T-cell (primary cell): Measurements from ENCODE around the gene MTMR1. TPM values are rescaled to one million over a fixed set of nuclear protein-coding genes. Genes with fewer than 3 reads are reported as not detected.

Source experiments
- ATAC-seq, 4 experiments: fragments of 200-7000 bp in 3 of 4; fragments of 150-1000 bp in 1 of 4; cut with Tn5 transposase; replicated peaks in 1 of 4; 1 replicate in 3 of 4; 2 replicates in 1 of 4; pipeline ENCODE4 v1.10.0; 2021; ENCODE audit warnings: moderate library complexity in 3 of 4, mild to moderate bottlenecking in 2 of 4, moderate number of reproducible peaks in 1 of 4
- CTCF ChIA-PET, 2 donors: fragments of 300-600 bp; sonication (Branson Sonifier 250); formaldehyde crosslinking; loops; one replicate each; lab custom pipeline; 2022; ENCODE audit warnings: antibody characterized with exemption in 2 of 2; lab: Charles Lee
- POLR2A ChIA-PET, 2 donors: fragments of 300-600 bp; sonication (Branson Sonifier 250); formaldehyde crosslinking; loops; one replicate each; lab custom pipeline; 2022; ENCODE audit warnings: antibody characterized with exemption in 2 of 2; lab: Charles Lee
- DNase-seq, 35 experiments: peaks; one replicate each; pipeline versions ENCODE4 v3.0.0 to v3.0.0-alpha.2; 2013 to 2023
- H3K27ac ChIP-seq: one replicate; pipeline ENCODE4 v1.5.1; 2013; ENCODE audit warnings: low read length
- H3K27me3 ChIP-seq, 2 experiments: replicated peaks in 1 of 2; 1 replicate in 1 of 2; 2 replicates in 1 of 2; pipeline versions ENCODE4 v1.6.1 to v1.7.0; 2013; ENCODE audit warnings: low read length in 1 of 2, mixed read lengths in 1 of 2; ENCODE audit not compliant: control insufficient read depth in 2 of 2, insufficient read depth in 2 of 2; ENCODE audit errors: extremely low read depth in 1 of 2
- H3K36me3 ChIP-seq, 2 donors: 1 replicate in 1 of 2; 2 replicates in 1 of 2; pipeline versions ENCODE4 v1.6.1 to v1.7.0; 2013; ENCODE audit warnings: low read length in 1 of 2; ENCODE audit not compliant: control insufficient read depth in 2 of 2, insufficient read depth in 1 of 2; ENCODE audit errors: extremely low read depth in 1 of 2
- H3K4me1 ChIP-seq, 2 experiments: 1 replicate in 1 of 2; 2 replicates in 1 of 2; pipeline versions ENCODE4 v1.6.1 to v1.7.0; 2013; ENCODE audit warnings: low read length in 2 of 2, mixed read lengths in 1 of 2; ENCODE audit not compliant: insufficient read depth in 2 of 2, control insufficient read depth in 1 of 2; ENCODE audit errors: extremely low read depth in 1 of 2
- H3K4me3 ChIP-seq, 2 donors: 1 replicate in 1 of 2; 2 replicates in 1 of 2; pipeline versions ENCODE4 v1.5.1 to v1.7.0; 2013; ENCODE audit warnings: mild to moderate bottlenecking in 2 of 2, low read length in 1 of 2, moderate library complexity in 1 of 2; ENCODE audit not compliant: control insufficient read depth in 1 of 2; ENCODE audit errors: extremely low read depth in 1 of 2
- H3K9me3 ChIP-seq: 2 replicates; pipeline ENCODE4 v1.7.0; 2013
- H3K27ac Mint-ChIP-seq, 2 donors: one replicate each; pipeline ENCODE4 v1.8.0; 2020 to 2021; ENCODE audit warnings: mild to moderate bottlenecking in 2 of 2, mixed read lengths in 2 of 2
- H3K27me3 Mint-ChIP-seq, 2 donors: one replicate each; pipeline ENCODE4 v1.8.0; 2021 to 2022; ENCODE audit warnings: mixed read lengths in 2 of 2
- H3K36me3 Mint-ChIP-seq: one replicate; pipeline ENCODE4 v1.8.0; 2021; ENCODE audit warnings: mixed read lengths
- H3K4me1 Mint-ChIP-seq, 3 donors: one replicate each; pipeline ENCODE4 v1.8.0; 2020 to 2022; ENCODE audit warnings: mixed read lengths in 3 of 3, mild to moderate bottlenecking in 1 of 3
- H3K4me3 Mint-ChIP-seq, 3 donors: one replicate each; pipeline ENCODE4 v1.8.0; 2020 to 2022; ENCODE audit warnings: mild to moderate bottlenecking in 3 of 3, mixed read lengths in 3 of 3, moderate library complexity in 3 of 3
- H3K9me3 Mint-ChIP-seq, 3 donors: one replicate each; pipeline ENCODE4 v1.8.0; 2020 to 2022; ENCODE audit warnings: mixed read lengths in 3 of 3
- WGBS: methylation state at CpG from one replicate; pipeline ENCODE4 v1.1.5; 2013; ENCODE audit warnings: missing lambda C conversion rate; ENCODE audit not compliant: insufficient coverage; 5-methylcytosine and 5-hydroxymethylcytosine counted together
- total RNA-seq, 35 experiments: library from RNA in 6 of 35; stranded (reverse) in 6 of 35; fragments of 120-200 nt in 1 of 35; gene quantifications; one replicate each; pipeline versions ENCODE4 v1.2.1 to v1.2.4 and lab custom pipeline; 2013 to 2026

Gene MTMR1
- total RNA-seq, 5 donors from 2014 or later (not counting 1 experiment from before 2014, with no cell fraction given), result 33.8 to 58.3 (median 39.4) TPM

GRCh38 chrX:150761176-150761818, 68.1 kb downstream of the MTMR1 start:
- Mint-ChIP-seq H3K27ac (no peak overlapping the region), H3K4me1 (no peaks in the 10 kb centered on the region), H3K4me3 (no peak overlapping the region), H3K9me3 (no peaks in the 10 kb centered on the region), H3K36me3 (peaks cover 21% of the 10 kb centered on the region), H3K27me3 (peaks cover 0 to 5% of the 10 kb centered on the region in 2 donors)
- CTCF ChIA-PET, result no interaction called here
- WGBS, result no CpG with 5 or more reads among the region's 7 CpGs
- no peaks in the 10 kb centered on the region for H3K9me3 ChIP-seq
- DNase-seq (no peak), ATAC-seq (no peak)
- H3K27ac ChIP-seq, result no peak overlapping the region
- POLR2A ChIA-PET, result interaction anchor here (0.6 kb wide), 2 partner anchors 185 to 398 kb away, joined by 3 read pairs; no protein-coding TSS in a partner anchor
- peaks cover 7 to 20% of the 10 kb centered on the region in 2 donors for H3K36me3 ChIP-seq
- H3K27me3 ChIP-seq, result no peaks in the 10 kb centered on the region
- no peaks in the 10 kb centered on the region for H3K4me1 ChIP-seq
- no peak overlapping the region for H3K4me3 ChIP-seq

GRCh38 chrX:150761819-150762216, 68.6 kb downstream of the MTMR1 start:
- Histone ChIP-seq H3K9me3 (no peaks in the 10 kb centered on the region), H3K27me3 (no peaks in the 10 kb centered on the region), H3K36me3 (peaks cover 5 to 20% of the 10 kb centered on the region in 2 donors), H3K27ac (no peak overlapping the region), H3K4me3 (no peak overlapping the region), H3K4me1 (no peaks in the 10 kb centered on the region)
- Mint-ChIP-seq H3K27ac (no peak overlapping the region), H3K36me3 (peaks cover 21% of the 10 kb centered on the region), H3K9me3 (no peaks in the 10 kb centered on the region), H3K4me3 (no peak overlapping the region), H3K27me3 (peaks cover 0 to 5% of the 10 kb centered on the region in 2 donors), H3K4me1 (no peaks in the 10 kb centered on the region)
- DNase-seq (no peak), ATAC-seq (no peak)
- ChIA-PET POLR2A (no interaction called here), CTCF (no interaction called here)
- 100% methylated on average over 2 of the region's 8 CpGs for WGBS

GRCh38 chrX:150762258-150763165, 69.3 kb downstream of the MTMR1 start:
- Mint-ChIP-seq H3K27me3 (no peaks in the 10 kb centered on the region), H3K36me3 (peaks cover 14% of the 10 kb centered on the region), H3K9me3 (no peaks in the 10 kb centered on the region), H3K4me3 (no peak overlapping the region), H3K27ac (no peak overlapping the region), H3K4me1 (no peaks in the 10 kb centered on the region)
- CTCF ChIA-PET, result no interaction called here
- no peak for ATAC-seq
- H3K27me3 ChIP-seq, result no peaks in the 10 kb centered on the region
- no peak for DNase-seq
- 98% methylated on average over 7 of the region's 36 CpGs for WGBS
- H3K4me1 ChIP-seq, result no peaks in the 10 kb centered on the region
- H3K27ac ChIP-seq, result no peak overlapping the region
- no peaks in the 10 kb centered on the region for H3K9me3 ChIP-seq
- peaks cover 5 to 16% of the 10 kb centered on the region in 2 donors for H3K36me3 ChIP-seq
- no peak overlapping the region for H3K4me3 ChIP-seq
- POLR2A ChIA-PET, result no interaction called here

GRCh38 chrX:150763303-150763797, 70.2 kb downstream of the MTMR1 start:
- ChIA-PET POLR2A (no interaction called here), CTCF (no interaction called here)
- no peaks in the 10 kb centered on the region for H3K4me1 ChIP-seq
- H3K9me3 Mint-ChIP-seq, result no peaks in the 10 kb centered on the region
- H3K27me3 ChIP-seq, result no peaks in the 10 kb centered on the region
- no peak overlapping the region for H3K27ac Mint-ChIP-seq
- no peak for ATAC-seq
- H3K4me3 ChIP-seq, result no peak overlapping the region
- H3K4me1 Mint-ChIP-seq, result no peaks in the 10 kb centered on the region
- no peaks in the 10 kb centered on the region for H3K27me3 Mint-ChIP-seq
- WGBS, result 77% methylated on average over 3 of the region's 13 CpGs
- no peak overlapping the region for H3K4me3 Mint-ChIP-seq
- H3K36me3 ChIP-seq, result peaks cover 5 to 12% of the 10 kb centered on the region in 2 donors
- H3K27ac ChIP-seq, result no peak overlapping the region
- DNase-seq, result no peak
- no peaks in the 10 kb centered on the region for H3K9me3 ChIP-seq
- peaks cover 10% of the 10 kb centered on the region for H3K36me3 Mint-ChIP-seq

- Mint-ChIP-seq H3K36me3 (peaks cover 9% of the 10 kb centered on the region), H3K27ac (no peak overlapping the region), H3K9me3 (no peaks in the 10 kb centered on the region), H3K4me1 (no peaks in the 10 kb centered on the region), H3K27me3 (no peaks in the 10 kb centered on the region), H3K4me3 (no peak overlapping the region)
- ChIA-PET POLR2A (no interaction called here), CTCF (no interaction called here)
- H3K27me3 ChIP-seq, result no peaks in the 10 kb centered on the region
- no peaks in the 10 kb centered on the region for H3K4me1 ChIP-seq
- H3K27ac ChIP-seq, result no peak overlapping the region
- DNase-seq (no peak), ATAC-seq (no peak)
- peaks cover 5 to 12% of the 10 kb centered on the region in 2 donors for H3K36me3 ChIP-seq
- H3K9me3 ChIP-seq, result no peaks in the 10 kb centered on the region
- H3K4me3 ChIP-seq, result no peak overlapping the region
- 100% methylated on average over 6 of the region's 9 CpGs for WGBS
Measured at GRCh38 chrX:150763810-150764209, 70.6 kb downstream of the MTMR1 start.

- Mint-ChIP-seq H3K27ac (no peak overlapping the region), H3K27me3 (no peaks in the 10 kb centered on the region), H3K36me3 (no peaks in the 10 kb centered on the region), H3K9me3 (no peaks in the 10 kb centered on the region), H3K4me3 (no peak overlapping the region), H3K4me1 (no peaks in the 10 kb centered on the region)
- ChIA-PET POLR2A (no interaction called here), CTCF (no interaction called here)
- H3K27me3 ChIP-seq, result no peaks in the 10 kb centered on the region
- no peaks in the 10 kb centered on the region for H3K9me3 ChIP-seq
- ATAC-seq (no peak), DNase-seq (no peak)
- 94% methylated on average over 2 of the region's 9 CpGs for WGBS
- no peaks in the 10 kb centered on the region for H3K4me1 ChIP-seq
- H3K36me3 ChIP-seq, result peaks cover 0 to 6% of the 10 kb centered on the region in 2 donors
- no peak overlapping the region for H3K27ac ChIP-seq
- no peak overlapping the region for H3K4me3 ChIP-seq
Measured at GRCh38 chrX:150765237-150765636, 72.0 kb downstream of the MTMR1 start.
